Memory B cell (primary cell): Measurements from ENCODE around the gene CCL15.
"Not testable (repeated sequence)": the region's sequence is repeated elsewhere in the genome, so short reads cannot be mapped to it uniquely, and the experiment has no call there.

ENCODE experiments used
- ATAC-seq: fragments of 150-1000 bp; cut with Tn5 transposase; 2 replicates; pipeline ENCODE4 v1.10.0; 2021; ENCODE audit warnings: low read depth, mild to moderate bottlenecking, moderate library complexity
- DNase-seq, 2 donors: peaks; one replicate each; pipeline ENCODE4 v3.0.0; 2022; ENCODE audit warnings: low spot score in 2 of 2
- H3K27ac Mint-ChIP-seq: one replicate; pipeline ENCODE4 v1.8.0; 2022; ENCODE audit warnings: mild to moderate bottlenecking, moderate library complexity, mixed read lengths
- H3K27me3 Mint-ChIP-seq: one replicate; pipeline ENCODE4 v1.8.0; 2022; ENCODE audit warnings: mixed read lengths
- H3K36me3 Mint-ChIP-seq: one replicate; pipeline ENCODE4 v1.8.0; 2022; ENCODE audit warnings: mild to moderate bottlenecking, mixed read lengths
- H3K4me1 Mint-ChIP-seq: one replicate; pipeline ENCODE4 v1.8.0; 2022; ENCODE audit warnings: mixed read lengths
- H3K4me3 Mint-ChIP-seq: one replicate; pipeline ENCODE4 v1.8.0; 2022; ENCODE audit warnings: mild to moderate bottlenecking, moderate library complexity, mixed read lengths
- H3K9me3 Mint-ChIP-seq: one replicate; pipeline ENCODE4 v1.8.0; 2022; ENCODE audit warnings: mixed read lengths

The CCL15 gene

GRCh38 chr17:36008998-36009665, 7.8 kb upstream of the CCL15 start:
- H3K36me3 Mint-ChIP-seq: peaks cover 3% of the 10 kb centered on the region
- H3K9me3 Mint-ChIP-seq: peaks cover 5% of the 10 kb centered on the region
- H3K27me3 Mint-ChIP-seq: peaks cover 2% of the 10 kb centered on the region
- ATAC-seq (peak; percentile 56), DNase-seq (no peak)
- no peaks in the 10 kb centered on the region for H3K4me1 Mint-ChIP-seq
- peak overlapping the region; percentile 29 for H3K4me3 Mint-ChIP-seq
- H3K27ac Mint-ChIP-seq: no peak overlapping the region

GRCh38 chr17:36004594-36005108, 3.3 kb upstream of the CCL15 start:
- Mint-ChIP-seq H3K36me3 (no peaks in the 10 kb centered on the region), H3K27ac (no peak overlapping the region), H3K27me3 (peaks cover 14% of the 10 kb centered on the region), H3K9me3 (peaks cover 2% of the 10 kb centered on the region), H3K4me1 (no peaks in the 10 kb centered on the region), H3K4me3 (no peak overlapping the region)
- DNase-seq (no peak), ATAC-seq (no peak)

- ATAC-seq (no peak), DNase-seq (no peak)
- Mint-ChIP-seq H3K27me3 (peaks cover 14% of the 10 kb centered on the region), H3K9me3 (no peaks in the 10 kb centered on the region), H3K27ac (no peak overlapping the region), H3K36me3 (no peaks in the 10 kb centered on the region), H3K4me3 (no peak overlapping the region), H3K4me1 (peaks cover 2% of the 10 kb centered on the region)
Observed at GRCh38 chr17:36002631-36003030, 1.3 kb upstream of the CCL15 start.

GRCh38 chr17:36001862-36002603, 680 bp upstream of the CCL15 start:
- Mint-ChIP-seq H3K4me1 (peaks cover 6% of the 10 kb centered on the region), H3K4me3 (no peak overlapping the region), H3K27me3 (peaks cover 14% of the 10 kb centered on the region), H3K27ac (no peak overlapping the region), H3K9me3 (no peaks in the 10 kb centered on the region), H3K36me3 (no peaks in the 10 kb centered on the region)
- ATAC-seq (no peak), DNase-seq (no peak)

GRCh38 chr17:36000732-36001109, 632 bp downstream of the CCL15 start:
- Mint-ChIP-seq H3K4me3 (no peak overlapping the region), H3K9me3 (no peaks in the 10 kb centered on the region), H3K27me3 (peaks cover 15% of the 10 kb centered on the region), H3K4me1 (peaks cover 16% of the 10 kb centered on the region), H3K27ac (no peak overlapping the region), H3K36me3 (no peaks in the 10 kb centered on the region)
- ATAC-seq (no peak), DNase-seq (no peak)

- ATAC-seq (no peak), DNase-seq (no peak)
- Mint-ChIP-seq H3K4me3 (no peak overlapping the region), H3K4me1 (peaks cover 21% of the 10 kb centered on the region), H3K9me3 (no peaks in the 10 kb centered on the region), H3K27ac (no peak overlapping the region), H3K36me3 (no peaks in the 10 kb centered on the region), H3K27me3 (peaks cover 14% of the 10 kb centered on the region)
Observed at GRCh38 chr17:35998756-35999155, 2.6 kb downstream of the CCL15 start.

- Mint-ChIP-seq H3K4me3 (no peak overlapping the region), H3K36me3 (no peaks in the 10 kb centered on the region), H3K4me1 (peaks cover 21% of the 10 kb centered on the region), H3K27ac (no peak overlapping the region), H3K27me3 (peaks cover 9% of the 10 kb centered on the region), H3K9me3 (no peaks in the 10 kb centered on the region)
- ATAC-seq (no peak), DNase-seq (no peak)
Observed at GRCh38 chr17:35998018-35998545, 3.3 kb downstream of the CCL15 start.

GRCh38 chr17:35995346-35995745, 6.0 kb downstream of the CCL15 start:
- not testable (repeated sequence) for H3K4me3 Mint-ChIP-seq
- peaks cover 21% of the 10 kb centered on the region for H3K4me1 Mint-ChIP-seq
- peak; percentile 44 for ATAC-seq

GRCh38 chr17:35991075-35991474, 10.3 kb downstream of the CCL15 start:
- H3K36me3 Mint-ChIP-seq: peaks cover 8% of the 10 kb centered on the region
- H3K4me3 Mint-ChIP-seq: no peak overlapping the region
- peaks cover 7% of the 10 kb centered on the region for H3K4me1 Mint-ChIP-seq
- DNase-seq: no peak
- peaks cover 7% of the 10 kb centered on the region for H3K9me3 Mint-ChIP-seq
- H3K27me3 Mint-ChIP-seq: peaks cover 5% of the 10 kb centered on the region
- no peak for ATAC-seq
- H3K27ac Mint-ChIP-seq: no peak overlapping the region

More at GRCh38 chr17:35995346-35995745, 6.0 kb downstream of the CCL15 start:
- H3K9me3 Mint-ChIP-seq, DNase-seq, H3K27me3 Mint-ChIP-seq, H3K36me3 Mint-ChIP-seq, H3K27ac Mint-ChIP-seq: not testable (repeated sequence)

GRCh38 chr17:35988164-35988563, 13.2 kb downstream of the CCL15 start:
- Mint-ChIP-seq H3K27me3 (peaks cover 9% of the 10 kb centered on the region), H3K9me3 (peaks cover 7% of the 10 kb centered on the region), H3K36me3 (peaks cover 8% of the 10 kb centered on the region), H3K4me3 (no peak overlapping the region), H3K4me1 (no peaks in the 10 kb centered on the region), H3K27ac (no peak overlapping the region)
- DNase-seq: no peak
- no peak for ATAC-seq

- Mint-ChIP-seq H3K4me3 (no peak within 1 kb of the TSS), H3K36me3 (peaks cover 8% of the 10 kb centered on the region), H3K27me3 (peaks cover 5% of the 10 kb centered on the region), H3K9me3 (peaks cover 7% of the 10 kb centered on the region), H3K4me1 (no peaks in the 10 kb centered on the region), H3K27ac (peak within 1 kb of the TSS; percentile 8)
- ATAC-seq (no peak), DNase-seq (no peak)
Observed at GRCh38 chr17:35986643-35987042, 14.7 kb downstream of the CCL15 start, which contains the start of gene CCL14. Gene CCL14 (minus strand): TSS chr17:35986729. CDS start chr17:35986649, 80 bp downstream.

GRCh38 chr17:35984140-35984539, 17.2 kb downstream of the CCL15 start:
- H3K4me1 Mint-ChIP-seq: no peaks in the 10 kb centered on the region
- H3K27ac Mint-ChIP-seq: no peak overlapping the region
- DNase-seq (no peak), ATAC-seq (no peak)
- H3K36me3 Mint-ChIP-seq: peaks cover 4% of the 10 kb centered on the region
- peaks cover 6% of the 10 kb centered on the region for H3K27me3 Mint-ChIP-seq
- no peak overlapping the region for H3K4me3 Mint-ChIP-seq
- H3K9me3 Mint-ChIP-seq: peaks cover 4% of the 10 kb centered on the region

GRCh38 chr17:35982409-35983191, 18.8 kb downstream of the CCL15 start:
- peaks cover 11% of the 10 kb centered on the region for H3K27me3 Mint-ChIP-seq
- no peaks in the 10 kb centered on the region for H3K9me3 Mint-ChIP-seq
- DNase-seq (no peak), ATAC-seq (no peak)
- H3K36me3 Mint-ChIP-seq: no peaks in the 10 kb centered on the region
- peaks cover 5% of the 10 kb centered on the region for H3K4me1 Mint-ChIP-seq
- no peak overlapping the region for H3K27ac Mint-ChIP-seq
- no peak overlapping the region for H3K4me3 Mint-ChIP-seq

- Mint-ChIP-seq H3K4me3 (no peak overlapping the region), H3K27me3 (peaks cover 11% of the 10 kb centered on the region), H3K36me3 (no peaks in the 10 kb centered on the region), H3K27ac (no peak overlapping the region), H3K9me3 (no peaks in the 10 kb centered on the region), H3K4me1 (peaks cover 5% of the 10 kb centered on the region)
- DNase-seq: no peak
- no peak for ATAC-seq
Observed at GRCh38 chr17:35981908-35982330, 19.4 kb downstream of the CCL15 start.
